Epidermal melanocyte (primary cell): Measurements from ENCODE around the gene MFSD8.
"Not testable (repeated sequence)": the region's sequence is repeated elsewhere in the genome, so short reads cannot be mapped to it uniquely, and the experiment has no call there.

Source experiments
- DNase-seq: peaks from one replicate; pipeline ENCODE4 v3.0.0; 2011; ENCODE audit warnings: low spot score; ENCODE audit not compliant: insufficient read length

Gene MFSD8

DNA sequence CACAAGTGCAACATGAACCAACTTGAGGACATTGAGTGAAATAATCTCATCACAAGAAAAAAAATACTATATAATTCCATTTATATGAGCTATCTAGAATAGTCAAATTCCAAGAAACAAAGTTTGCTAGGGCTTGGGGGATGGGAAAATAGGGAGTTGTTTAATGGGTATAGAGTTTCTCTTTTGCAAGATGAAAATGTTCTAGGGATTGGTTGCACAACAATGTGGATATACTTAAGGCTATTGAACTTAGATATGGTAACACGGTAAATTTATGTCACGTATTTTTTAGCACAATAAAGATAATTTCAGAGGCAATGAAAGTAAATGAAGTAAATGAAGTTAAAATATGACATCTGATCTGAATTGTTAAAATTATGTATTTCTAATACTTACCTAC lies 7.9 kb downstream of the MFSD8 start:
- DNase-seq = no peak

GRCh38 chr4:127936974-127937373 lies 28.0 kb downstream of the MFSD8 start:
- no peak for DNase-seq

DNA sequence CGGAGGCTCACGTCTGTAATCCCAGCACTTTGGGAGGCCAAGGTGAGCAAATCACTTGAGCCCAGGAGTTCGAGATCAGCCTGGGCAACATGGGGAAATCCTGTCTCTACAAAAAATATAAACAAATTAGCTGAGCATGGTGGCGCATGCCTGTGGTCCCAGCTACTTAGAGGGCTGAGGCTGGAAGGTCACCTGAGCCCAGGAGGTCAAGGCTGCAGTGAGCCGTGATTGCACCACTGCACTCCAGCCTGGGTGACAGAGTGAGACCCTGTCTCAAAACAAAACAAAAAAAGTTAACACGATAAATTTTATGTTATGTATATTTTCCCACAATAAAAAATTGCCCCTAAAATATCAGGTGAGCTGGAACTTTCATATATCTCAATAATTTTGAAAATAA lies 33.1 kb downstream of the MFSD8 start:
- DNase-seq = not testable (repeated sequence)

GRCh38 chr4:127930175-127930574 lies 34.8 kb downstream of the MFSD8 start:
- no peak for DNase-seq

- DNase-seq = not testable (repeated sequence)
Measured at GRCh38 chr4:127925720-127926119, 39.3 kb downstream of the MFSD8 start.

GRCh38 chr4:127922226-127922625 lies 42.7 kb downstream of the MFSD8 start:
- no peak for DNase-seq

GRCh38 chr4:127920521-127920920 lies 44.5 kb downstream of the MFSD8 start:
- no peak for DNase-seq

- no peak for DNase-seq
Measured at GRCh38 chr4:127917151-127917550, 47.8 kb downstream of the MFSD8 start.

GRCh38 chr4:127916512-127916911 lies 48.5 kb downstream of the MFSD8 start:
- no peak for DNase-seq

GRCh38 chr4:127905029-127905428 lies 59.9 kb downstream of the MFSD8 start:
- DNase-seq = no peak

DNA sequence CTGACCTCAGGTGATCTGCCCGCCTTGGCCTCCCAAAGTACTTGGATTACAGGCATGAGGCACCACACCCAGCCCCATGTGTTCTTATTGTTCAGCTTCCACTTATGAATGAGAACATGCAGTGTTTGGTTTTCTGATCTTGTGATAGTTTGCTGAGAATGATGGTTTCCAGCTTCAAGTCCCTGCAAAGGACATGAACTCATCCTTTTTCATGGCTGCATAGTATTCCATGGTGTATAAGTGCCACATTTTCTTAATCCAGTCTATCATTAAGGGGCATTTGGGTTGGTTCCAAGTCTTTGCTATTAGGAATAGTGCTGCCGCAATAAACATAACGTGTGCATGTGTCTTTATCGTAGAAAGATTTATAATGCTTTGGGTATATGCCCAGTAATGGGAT lies 65.3 kb downstream of the MFSD8 start:
- not testable (repeated sequence) for DNase-seq

DNA sequence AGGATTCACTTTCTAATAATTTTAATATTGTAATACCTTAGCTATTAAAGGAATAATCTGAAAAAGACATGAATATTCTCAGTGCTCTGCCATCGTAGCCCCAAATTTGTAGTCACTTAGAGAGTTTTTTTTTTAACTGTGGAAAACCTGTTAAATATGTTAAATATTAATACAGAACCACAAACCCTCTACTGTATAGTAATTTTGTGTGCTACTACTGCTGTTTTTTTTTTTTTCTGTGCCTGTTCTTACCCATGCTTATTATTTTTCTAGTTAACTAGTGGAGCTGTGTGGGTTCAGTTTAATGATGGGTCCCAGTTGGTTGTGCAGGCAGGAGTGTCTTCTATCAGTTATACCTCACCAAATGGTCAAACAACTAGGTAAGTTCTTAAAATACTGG lies 68.4 kb downstream of the MFSD8 start:
- DNase-seq = no peak

DNA sequence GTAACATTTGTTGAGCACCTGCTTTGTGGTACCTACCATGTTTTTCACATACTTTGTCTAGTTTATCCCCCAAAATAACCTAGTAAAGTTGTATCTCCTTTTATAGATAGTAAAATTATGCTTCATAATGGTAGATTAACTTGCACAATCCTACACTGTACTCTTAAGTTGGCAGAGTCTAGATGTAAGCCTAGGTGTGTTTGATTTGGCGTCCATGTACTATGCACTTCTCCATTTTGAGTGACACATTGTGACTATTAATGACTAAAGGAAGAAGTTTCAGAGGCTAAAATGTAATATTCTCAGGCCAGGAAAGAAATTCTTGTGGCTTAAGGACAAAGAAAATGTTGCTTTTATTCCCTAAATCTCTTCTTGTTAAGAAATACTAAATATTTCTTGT lies 68.9 kb downstream of the MFSD8 start:
- DNase-seq = no peak

DNA sequence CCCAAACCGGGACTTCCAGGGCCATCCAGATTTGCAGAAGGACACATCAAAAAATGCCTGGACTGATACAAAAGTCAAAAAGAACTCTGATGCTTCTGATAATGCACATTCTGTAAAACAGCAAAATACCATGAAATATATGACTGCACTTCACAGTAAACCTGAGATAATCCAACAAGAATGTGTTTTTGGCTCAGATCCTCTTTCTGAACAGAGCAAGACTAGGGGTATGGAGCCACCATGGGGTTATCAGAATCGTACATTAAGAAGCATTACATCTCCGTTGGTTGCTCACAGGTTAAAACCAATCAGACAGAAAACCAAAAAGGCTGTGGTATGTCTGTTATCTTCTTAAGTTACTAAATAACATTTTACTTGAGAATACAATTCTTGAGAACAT lies 75.1 kb downstream of the MFSD8 start:
- DNase-seq = no peak

GRCh38 chr4:127888559-127888958 lies 76.4 kb downstream of the MFSD8 start:
- no peak for DNase-seq

GRCh38 chr4:127881563-127881864 lies 83.5 kb downstream of the MFSD8 start:
- DNase-seq = no peak

- peak; percentile 77 for DNase-seq
Measured at GRCh38 chr4:127880763-127881562, 84.0 kb downstream of the MFSD8 start, which contains the start of gene PLK4. Gene PLK4, plus strand, starts transcription at chr4:127880893. Its CDS starts 242 bp downstream, at chr4:127881135.

DNA sequence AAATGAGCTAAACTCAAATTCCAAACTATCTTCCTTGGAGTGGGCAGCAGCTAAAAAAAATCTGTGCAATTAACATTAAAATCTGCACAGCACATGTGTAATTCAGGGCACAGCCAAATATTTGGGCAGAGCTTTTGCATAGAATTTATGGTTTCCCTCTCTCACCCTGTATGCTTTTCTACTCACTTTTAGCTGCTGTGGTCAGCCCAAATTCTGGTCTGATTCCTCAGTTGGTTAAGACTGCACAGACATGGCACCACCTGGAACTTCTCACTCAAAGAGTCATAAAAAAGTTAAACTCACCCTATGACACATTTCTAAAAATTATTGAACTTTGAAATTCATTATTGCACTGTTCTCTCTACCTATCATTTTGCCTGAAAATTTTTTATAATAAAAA lies 89.2 kb downstream of the MFSD8 start:
- DNase-seq = no peak

- no peak for DNase-seq
Measured at GRCh38 chr4:127870688-127871087, 94.3 kb downstream of the MFSD8 start.

GRCh38 chr4:127870281-127870680 lies 94.7 kb downstream of the MFSD8 start:
- DNase-seq = no peak

GRCh38 chr4:127868196-127868595 lies 96.8 kb downstream of the MFSD8 start:
- no peak for DNase-seq
